ENCODE data around the gene UBXN11.
A peak's percentile ranks its signal among the peaks of the same experiment; 100 is the strongest.
"Not testable (repeated sequence)": the region's sequence is repeated elsewhere in the genome, so short reads cannot be mapped to it uniquely, and the experiment has no call there.

The UBXN11 gene

DNA sequence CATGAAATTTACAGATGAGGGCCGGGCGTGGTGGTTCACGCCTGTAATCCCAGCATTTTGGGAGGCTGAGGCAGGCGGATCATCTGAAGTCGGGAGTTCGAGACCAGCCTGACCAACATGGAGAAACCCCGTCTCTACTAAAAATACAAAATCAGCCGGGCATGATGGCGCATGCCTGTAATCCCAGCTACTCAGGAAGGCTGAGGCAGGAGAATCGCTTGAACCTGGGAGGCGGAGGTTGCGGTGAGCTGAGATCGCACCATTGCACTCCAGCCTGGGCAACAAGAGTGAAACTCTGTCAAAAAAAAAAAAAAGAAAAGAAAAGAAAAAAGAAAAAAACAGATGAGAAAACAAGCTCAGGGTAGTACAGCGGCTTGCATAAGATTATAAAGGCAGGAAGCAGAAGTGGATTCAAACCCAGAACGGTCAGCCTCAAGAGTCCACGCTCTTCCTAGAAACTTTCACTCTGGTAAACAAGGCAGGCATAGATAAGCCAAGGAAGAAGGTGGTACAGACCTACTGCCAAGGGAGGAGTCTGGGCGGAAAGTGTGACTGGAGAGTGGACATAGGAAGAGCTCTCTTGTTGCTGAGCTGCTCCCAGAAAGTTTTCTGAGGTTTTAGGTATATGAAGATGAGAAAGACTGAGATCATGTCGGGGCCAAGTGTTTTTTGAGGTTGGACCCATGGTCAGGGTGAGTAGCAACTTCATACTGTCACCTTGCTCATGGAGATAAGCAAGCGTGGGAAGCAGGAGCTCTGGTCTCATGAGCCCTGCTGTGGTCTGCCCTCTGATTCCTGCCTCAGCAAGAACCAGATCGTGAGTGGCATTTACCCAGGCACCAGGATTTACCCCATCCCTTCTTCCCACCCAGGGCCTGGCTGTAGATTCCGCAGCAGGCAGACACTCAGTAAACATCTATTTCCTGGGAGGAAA lies 1.8 kb upstream of the UBXN11 start:
- DNase-seq (ENCODE audit: low read depth in 4 of 4, low spot score in 1 of 4) = not testable (repeated sequence)

DNA sequence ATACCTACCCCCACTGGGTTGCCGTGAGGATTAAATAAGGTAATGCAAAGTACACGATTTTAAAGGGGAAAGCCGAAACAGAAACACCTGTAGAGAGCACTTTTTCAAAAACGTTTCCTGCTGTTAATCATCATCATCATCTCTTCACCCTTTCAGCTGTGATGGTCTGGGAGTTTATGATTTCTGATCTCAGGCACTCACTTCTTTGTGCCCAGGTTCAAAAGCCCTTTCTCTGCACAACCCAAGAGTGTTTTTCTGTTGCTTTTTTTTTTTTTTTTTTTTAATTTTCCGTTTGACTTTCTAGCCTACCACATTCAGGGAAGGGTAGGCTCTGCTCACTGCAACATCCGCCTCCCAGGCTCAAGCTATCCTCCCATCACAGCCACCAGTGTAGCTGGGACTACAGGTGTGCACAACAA lies 936 bp upstream of the UBXN11 start:
- no peak for DNase-seq (ENCODE audit: low read depth in 4 of 4, low spot score in 1 of 4)

DNA sequence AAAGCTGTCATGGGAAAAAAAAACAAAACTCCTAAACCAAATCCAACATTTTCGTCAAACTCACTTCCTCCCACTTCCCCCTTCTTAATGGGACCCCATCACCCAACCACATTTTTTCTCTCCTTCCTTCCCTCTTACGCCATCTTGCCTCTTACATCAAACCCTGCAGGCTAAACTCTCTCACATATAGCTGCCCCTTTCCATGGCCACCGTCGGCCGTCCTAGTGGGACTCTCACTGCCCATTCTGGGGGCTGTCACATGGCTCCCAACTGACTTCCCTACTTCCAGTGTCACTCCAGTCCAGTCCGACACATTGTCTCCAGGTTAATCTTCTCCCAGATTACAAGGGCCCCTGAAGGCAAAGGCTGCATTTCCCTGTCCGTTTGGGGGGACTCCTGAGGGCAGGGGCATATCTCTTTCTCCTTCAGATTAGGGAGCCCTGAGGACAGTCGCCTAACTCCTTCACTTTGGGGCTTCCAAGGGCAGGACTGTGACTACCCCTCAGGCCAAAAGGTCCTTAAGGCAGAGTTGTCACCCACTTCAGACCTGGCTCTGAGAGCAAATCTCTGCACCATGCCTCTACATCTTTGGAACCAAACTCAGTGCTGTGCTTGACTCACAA lies 658 bp downstream of the UBXN11 start:
- no peak for DNase-seq (ENCODE audit: low read depth in 4 of 4, low spot score in 1 of 4)

DNA sequence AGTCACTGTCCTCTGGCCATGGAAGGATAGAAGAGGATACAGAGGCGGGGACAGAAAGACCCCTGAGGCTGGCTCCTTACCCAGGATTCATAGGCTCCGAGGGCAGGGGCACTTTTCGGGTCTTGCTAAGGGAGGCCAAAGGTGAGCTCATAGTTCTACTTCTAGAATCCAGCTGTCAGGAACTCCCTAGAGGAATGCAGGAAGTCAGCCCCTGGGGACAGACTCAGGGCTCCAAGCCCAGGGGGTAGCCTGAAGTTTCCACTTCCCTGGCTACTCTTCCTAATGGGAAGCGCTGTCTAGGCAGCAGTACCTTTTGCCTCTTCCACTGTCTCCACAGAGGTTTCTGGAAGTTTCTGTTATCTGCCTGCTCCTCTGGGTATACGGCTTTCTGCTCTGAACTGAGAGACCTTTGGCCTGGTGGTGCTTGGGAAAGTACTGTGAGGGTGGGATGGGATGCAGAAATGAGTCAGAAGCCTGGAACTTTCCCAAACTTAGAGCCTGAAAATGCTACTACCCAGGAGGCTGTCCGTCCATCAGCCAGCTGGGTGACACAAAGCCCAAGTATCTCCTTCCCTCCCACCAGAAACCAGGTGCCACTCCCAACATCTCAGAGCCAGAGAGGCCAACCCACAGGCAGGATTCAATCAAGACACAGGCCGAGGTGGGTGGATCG lies 3.6 kb downstream of the UBXN11 start:
- no peak for DNase-seq (ENCODE audit: low read depth in 4 of 4, low spot score in 1 of 4)

DNA sequence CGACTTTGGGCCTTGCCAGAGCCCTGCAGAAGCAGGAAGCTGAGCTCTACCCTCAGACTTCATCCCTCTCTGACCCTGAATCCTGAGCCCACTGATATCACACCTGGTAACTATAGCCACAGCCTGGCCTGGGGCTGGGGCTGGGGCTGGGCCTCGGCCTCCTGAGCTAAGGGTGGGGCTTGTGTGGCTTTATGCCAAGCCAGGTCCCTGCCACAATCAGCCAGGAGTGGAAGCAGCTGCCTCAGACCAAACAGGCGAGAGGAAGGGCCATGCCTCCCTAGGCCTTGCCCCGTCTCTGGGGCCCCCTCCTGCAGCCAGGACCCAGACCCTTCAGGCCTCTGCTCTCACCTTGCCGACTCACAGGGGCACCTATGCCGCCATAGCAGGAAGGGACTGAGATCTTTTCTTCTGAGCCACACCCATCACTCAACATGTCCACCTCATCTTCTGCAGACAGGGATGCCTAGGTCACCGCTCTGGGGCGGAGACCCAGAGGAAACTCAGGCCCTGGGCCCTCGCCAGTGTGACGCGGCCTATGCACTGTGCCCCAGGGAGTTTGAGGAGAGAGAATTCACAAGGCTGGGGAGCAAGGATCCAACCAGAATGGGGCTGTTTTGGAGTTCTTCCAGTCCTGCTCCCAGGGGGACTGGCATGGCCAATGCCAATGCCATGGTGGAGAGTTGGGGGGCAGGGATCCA lies 5.7 kb downstream of the UBXN11 start:
- no peak for DNase-seq (ENCODE audit: low read depth in 4 of 4, low spot score in 1 of 4)

DNA sequence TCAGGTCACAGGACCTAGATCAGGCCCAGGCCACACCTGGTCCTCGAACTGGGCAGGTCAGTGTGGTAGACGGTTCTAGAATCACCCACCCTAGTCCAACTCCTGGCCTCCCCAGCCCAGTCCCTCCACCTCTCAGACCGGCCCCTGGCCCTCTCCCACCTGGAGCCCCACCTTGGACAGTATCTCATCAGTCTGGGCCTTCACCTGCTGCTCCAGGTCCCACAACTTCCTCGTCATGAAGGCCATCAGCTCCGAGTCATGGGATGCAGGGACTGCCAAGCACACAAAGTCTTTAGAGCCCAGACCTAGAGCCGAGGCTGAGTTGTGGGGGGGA lies 8.7 kb downstream of the UBXN11 start:
- DNase-seq (ENCODE audit: low read depth in 4 of 4, low spot score in 1 of 4) = no peak

DNA sequence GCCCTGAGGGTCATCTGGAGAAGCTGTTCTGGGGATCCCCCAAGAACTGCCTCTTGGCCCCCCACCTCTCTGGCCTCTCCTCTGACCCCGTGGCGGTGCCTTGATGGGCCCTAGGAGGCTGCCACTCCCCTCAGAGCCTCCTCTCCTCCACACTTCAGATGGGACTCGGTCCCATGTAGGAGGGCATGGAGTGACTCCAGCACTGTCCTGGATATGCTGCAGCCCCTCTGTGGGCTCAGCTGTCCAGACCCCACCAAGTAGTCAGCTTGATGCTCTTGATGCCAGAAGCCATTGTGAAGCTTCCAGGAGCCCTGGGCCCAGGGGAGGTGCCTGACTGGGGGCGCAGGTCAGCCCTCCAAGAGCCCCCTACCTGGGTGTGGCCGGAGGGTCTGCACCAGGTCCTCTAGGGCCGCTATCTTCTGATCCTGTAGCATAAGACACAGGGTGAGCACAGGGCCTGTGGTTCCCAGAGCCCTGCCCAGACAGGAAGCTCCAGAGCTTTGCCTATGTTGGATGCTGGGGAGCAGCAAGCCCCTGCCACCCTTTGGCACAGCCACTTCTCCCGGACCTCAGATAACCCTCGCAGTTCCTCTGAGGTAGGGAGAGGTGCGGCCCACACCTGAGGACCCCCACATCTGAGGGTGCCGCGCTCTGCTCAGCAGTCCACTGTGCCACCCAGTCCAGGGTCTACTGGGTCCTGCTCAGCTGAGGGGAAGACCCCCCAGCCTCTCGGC lies 9.2 kb downstream of the UBXN11 start:
- no peak for DNase-seq (ENCODE audit: low read depth in 4 of 4, low spot score in 1 of 4)

DNA sequence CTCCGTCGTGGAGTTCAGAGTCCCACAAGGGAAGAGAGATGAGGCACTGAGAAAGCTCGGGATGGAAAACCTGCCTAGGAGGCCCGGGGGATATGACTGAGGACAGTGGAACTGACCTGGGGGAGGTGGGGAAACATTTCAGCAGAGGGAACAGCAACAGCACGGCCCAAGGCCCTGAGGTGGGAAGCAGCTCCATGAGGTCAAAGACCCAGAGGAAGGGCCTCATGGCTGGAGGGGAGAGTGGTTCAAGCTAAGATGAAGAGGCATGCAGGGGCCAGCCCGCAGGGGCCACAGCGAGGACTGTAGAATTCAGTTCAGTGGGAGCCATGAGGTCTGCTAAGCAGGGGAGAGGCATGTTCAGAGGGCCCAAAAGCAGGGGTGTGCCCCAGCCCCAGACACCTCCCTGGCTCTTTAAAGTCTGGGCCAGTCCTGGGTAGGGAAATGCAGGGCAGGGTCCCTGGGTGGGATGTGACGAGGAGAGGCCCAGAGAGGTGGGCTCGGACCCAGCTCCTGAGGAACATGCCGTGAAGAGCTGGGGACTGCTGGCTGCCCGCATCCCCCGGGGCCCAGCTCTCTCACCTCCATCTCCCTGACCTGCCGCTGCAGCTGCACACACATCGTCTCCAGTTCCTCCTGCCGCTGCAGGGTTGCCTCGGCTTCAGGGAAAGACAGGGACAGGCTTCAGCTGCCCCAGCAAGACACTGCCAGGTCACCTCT lies 9.9 kb downstream of the UBXN11 start:
- no peak for DNase-seq (ENCODE audit: low read depth in 4 of 4, low spot score in 1 of 4)

DNA sequence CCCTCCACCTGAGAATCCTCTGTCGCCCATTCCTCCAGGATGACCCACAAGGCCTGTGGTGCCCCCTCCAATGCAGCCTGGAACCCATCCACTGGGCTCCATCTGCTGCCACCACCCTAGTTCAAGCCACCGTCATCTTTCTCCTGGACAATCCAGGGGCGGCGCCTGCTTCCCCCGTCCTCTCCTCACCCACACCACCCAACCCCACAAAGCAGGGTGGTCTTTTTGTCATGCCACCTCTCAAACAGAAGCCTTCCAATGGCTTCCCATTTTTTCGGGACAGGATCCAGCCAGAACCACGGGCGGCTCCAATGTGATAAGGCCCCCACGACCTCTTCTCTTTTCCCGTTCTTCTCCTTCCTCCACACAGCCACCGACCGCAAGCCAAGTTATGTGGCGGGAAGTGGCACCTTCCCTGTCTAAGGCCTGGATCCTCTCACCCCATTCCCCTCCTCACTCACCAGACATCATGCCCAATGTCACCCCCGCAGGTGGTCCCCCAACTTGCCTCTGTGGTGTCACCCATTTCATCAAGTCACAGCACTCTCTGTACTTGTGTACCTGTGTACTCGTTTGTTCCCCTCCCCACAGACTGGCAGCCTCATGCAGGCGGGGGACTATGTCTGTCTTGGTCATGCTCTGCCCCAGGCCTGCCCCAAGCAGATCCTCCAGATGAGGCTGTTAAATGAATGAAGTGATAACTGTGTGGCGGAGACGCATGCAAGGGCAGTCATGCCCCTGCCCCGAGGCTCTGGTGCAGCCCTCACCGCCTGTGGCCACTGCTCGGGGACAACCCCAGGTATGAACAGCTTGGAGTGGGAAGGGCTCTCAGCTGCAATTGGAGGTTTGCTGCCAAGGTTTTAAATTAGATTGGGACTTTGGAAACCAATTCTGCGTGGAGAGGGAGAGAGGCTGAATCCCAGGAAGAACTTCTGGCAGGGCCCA lies 11.0 kb downstream of the UBXN11 start:
- DNase-seq (ENCODE audit: low read depth in 4 of 4, low spot score in 1 of 4) = no peak

DNA sequence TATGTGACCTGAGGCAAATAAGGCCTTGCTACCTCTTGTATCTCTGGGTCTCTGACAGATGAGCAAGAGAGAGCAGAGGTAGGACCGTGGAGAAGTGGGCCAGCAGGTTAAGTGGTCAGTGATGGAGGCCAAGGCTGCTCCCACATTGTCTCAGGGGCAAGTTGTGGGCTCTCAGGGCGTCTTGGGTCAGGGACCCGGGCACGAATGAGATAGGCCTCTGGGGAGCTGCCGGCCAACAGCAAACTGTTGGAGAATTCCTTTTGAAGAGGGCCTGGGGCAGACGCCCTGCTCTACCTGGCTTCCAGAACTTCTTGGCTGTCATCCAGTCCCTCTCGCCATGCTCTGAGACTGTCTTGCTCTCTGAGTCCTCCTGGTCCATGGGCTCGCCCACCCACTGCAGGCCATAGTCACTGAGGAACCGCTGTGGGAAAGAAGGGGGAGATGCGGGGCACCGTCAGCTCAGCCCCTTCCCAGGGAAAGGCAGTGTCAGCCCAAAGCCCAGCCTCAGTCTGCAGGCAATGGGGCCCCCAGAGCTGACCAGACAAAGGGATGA lies 12.4 kb downstream of the UBXN11 start:
- DNase-seq (ENCODE audit: low read depth in 4 of 4, low spot score in 1 of 4) = no peak

DNA sequence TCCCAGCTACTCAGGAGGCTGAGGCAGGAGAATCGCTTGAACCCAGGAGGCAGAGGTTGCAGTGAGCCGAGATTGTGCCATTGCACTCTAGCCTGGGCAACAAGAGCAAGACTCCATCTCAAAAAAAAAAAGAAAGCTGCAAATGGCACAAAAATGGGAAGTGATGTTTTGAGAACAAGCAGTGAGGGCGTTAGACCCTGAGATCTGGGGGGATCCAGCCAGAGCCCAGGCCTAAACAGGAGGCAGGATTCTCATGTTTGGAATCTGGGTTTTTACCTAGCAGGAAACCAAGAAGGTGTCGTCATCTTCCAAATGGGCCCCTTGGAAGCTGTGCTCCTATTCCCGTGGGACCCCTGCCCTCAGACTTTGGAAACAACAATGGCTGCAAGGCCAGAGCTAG lies 13.7 kb downstream of the UBXN11 start:
- not testable (repeated sequence) for DNase-seq (ENCODE audit: low read depth in 4 of 4, low spot score in 1 of 4)

DNA sequence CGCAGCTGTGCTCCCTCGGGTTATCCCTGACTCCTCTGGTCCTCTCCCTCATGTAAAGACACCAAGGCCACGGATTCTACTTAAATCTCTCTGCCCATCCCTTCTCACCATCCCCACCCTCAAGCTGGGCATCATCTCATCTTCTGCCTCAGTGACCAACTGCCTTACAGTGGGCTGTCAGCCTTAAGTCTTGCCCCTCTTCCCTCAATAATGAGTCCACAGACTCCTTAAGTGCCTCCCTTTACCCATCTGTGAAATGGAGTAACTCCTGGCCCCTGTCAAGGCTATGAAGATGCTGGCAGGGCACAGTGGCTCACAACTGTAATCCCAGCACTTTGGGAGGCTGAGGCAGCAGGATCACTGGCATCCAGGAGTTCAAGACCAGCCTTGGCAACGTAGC lies 14.5 kb downstream of the UBXN11 start:
- DNase-seq (ENCODE audit: low read depth in 4 of 4, low spot score in 1 of 4) = no peak

DNA sequence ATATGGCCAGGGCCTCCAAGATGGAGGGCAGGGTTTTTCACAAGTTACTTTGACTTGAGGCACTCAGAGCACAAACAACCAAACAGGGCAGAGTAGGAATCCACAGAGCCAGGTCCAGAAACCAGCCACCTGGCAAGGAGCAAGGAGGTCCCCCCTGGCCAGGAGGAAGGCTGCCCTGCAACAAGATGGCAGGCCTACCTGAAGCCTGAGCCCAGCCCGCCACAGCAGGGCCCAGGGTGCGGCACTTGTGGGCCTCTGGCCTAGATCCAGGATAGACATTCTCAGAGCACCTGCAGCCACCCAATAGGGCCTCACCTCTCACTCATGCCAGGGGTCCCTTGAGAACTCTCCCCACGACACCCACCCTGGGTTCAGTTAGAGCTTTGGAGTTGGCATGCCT lies 15.0 kb downstream of the UBXN11 start:
- DNase-seq (ENCODE audit: low read depth in 4 of 4, low spot score in 1 of 4) = no peak

DNA sequence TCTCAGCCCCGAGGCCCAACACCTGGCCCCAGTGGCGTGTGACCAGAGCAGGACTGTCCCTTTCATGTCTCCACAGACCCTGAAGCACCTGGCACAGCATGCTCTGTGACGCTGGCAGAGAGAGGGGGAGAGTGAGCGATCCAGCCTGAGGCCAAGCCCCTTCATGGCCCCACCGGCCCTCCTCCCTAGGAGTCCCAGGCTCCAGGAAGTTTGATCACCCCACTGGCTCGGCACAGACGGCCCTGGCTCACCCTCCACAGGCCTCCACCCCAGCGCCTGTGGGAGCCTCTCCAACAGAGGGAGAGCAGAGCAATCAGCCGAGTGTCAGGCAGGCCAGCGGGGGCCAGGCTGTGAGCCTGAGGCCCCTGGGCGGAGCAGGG lies 15.6 kb downstream of the UBXN11 start:
- no peak for DNase-seq (ENCODE audit: low read depth in 4 of 4, low spot score in 1 of 4)

DNA sequence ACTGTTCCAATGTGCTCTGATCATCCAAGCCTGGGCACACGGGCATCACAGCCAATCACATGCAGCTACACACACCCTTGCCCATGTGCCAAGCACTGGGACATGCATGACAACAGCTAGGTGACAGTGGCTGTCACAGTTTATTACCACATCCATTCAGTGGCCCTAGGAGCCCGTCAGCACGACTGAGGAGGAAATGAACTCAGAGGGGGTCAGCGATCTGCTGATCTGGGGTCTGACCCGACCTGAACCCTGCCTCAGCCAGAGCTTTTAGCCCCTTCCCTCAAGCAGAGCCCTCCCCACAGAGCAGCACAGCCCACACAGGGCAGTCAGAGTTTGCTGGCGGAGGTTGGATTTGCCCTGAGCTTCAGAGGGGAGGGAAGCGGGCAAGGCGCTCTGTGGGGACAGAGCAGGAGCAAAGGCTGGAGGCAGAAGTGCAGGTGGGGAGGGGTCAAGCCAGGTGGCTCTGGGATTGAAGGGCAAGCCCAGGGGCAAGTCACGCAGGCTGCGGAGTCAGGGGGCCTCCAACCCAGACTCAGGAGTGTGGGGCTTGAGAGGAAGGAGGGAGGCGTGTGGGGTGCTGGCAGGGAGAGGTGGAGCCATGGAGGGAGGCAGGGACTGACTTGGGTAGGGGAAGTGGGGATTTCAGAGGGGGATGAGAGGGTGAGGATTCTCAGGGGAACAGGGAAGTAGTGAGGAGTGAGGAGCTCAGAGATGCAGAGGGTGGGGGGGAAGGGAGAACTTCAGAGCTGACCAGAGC lies 16.1 kb downstream of the UBXN11 start:
- DNase-seq (ENCODE audit: low read depth in 4 of 4, low spot score in 1 of 4) = no peak

DNA sequence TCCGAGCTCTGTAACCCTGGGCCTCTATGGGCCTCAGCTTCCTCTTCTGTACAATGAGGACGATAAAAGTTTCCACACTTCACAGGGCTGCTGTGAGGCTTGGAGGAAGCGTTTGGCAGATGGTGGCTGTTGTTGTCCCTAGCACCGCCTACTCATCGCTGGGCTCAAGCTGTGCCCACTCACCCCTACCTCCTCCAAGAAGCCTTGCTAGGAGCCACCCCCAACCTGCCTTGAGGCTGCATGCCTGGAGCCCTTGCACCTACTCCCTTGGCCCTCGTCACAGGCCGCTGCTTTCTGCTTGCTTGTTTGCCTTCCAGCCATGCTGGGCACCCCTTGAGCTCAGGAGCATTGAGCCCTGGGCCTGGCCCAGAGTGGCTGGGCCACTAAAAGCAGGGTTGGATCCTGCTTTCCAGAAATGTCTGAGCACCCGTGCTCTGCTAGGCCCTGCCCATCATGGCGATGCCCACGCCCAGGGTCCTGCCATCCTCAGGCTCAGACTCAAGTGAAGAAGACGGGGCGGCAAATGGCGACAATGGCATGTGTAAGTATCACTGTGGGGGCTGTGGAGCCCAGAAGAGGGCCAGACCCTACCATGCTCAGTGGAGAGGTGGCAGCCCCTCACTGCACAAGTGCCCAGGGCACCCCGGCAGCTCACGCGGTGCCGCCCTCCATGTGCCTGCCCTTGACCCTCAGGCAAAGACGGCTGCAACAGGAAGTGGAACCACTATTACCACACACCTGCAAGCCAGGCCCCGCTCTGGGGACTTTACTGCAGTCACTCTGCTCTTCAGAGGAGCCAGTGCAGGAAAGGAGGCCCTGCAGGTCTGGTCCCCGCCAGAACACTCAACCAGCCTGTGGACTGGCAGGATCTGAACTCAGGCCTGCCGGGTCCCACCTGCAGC lies 17.0 kb downstream of the UBXN11 start:
- no peak for DNase-seq (ENCODE audit: low read depth in 4 of 4, low spot score in 1 of 4)

DNA sequence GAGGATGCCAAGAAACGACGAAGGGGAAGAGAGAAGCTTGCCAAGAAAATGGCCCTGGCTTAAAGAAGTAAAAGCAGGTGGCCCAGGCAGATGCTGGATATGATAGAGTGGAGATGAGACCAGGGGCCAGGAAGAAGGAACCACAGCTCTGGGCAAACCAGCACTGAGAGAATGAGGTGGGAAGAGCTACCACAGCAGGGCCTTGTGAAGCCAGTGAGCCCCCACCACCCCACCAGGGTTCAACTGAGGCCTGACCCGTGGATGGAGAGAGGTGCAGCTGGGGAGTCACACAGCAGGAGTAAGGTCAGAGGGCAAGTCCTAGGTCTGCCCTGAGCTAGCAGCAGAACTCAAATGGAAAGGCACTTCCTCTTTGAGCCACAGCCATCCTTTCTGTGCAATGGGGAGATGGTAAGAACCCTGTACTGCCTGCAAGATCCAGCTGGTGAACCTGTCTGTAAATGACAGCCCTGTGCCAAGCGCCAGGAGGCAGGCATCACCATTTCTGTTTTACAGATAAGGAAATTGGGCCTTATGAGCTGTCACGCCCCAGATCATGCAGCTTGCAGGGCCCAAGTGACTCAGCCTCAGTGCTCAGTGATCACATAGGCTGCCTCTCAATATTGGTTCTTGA lies 18.0 kb downstream of the UBXN11 start:
- peak in 2 of 4 experiments; percentile 59 for DNase-seq (ENCODE audit: low read depth in 4 of 4, low spot score in 1 of 4)

Measured in stimulated activated CD4-positive, alpha-beta T cell treated with anti-CD3 and anti-CD28 coated beads, Interleukin-1b, Interleukin-23, amount 100 ng/mL, for 24 hours (primary cell).